Vagina (tissue), 2 donors: Measurements from ENCODE around the gene SYNRG.

Experiments
- POLR2A ChIP-seq, 2 donors: fragments of 450-650 bp; IDR thresholded peaks; one replicate each; pipeline ENCODE4 v1.6.1; 2017; ENCODE audit warnings: antibody characterized with exemption in 2 of 2, mild to moderate bottlenecking in 2 of 2, moderate library complexity in 2 of 2
- TF ChIP-seq, protein P1 (sequence below), 3 experiments: fragments of 450-650 bp in 2 of 3; fragments of 200-600 bp in 1 of 3; sonication (generic) in 1 of 3; IDR thresholded peaks; one replicate each; pipeline ENCODE4 v1.5.1; 2017 to 2019; ENCODE audit warnings: antibody characterized with exemption in 3 of 3, mild to moderate bottlenecking in 2 of 3, moderate library complexity in 2 of 3

DNA sequence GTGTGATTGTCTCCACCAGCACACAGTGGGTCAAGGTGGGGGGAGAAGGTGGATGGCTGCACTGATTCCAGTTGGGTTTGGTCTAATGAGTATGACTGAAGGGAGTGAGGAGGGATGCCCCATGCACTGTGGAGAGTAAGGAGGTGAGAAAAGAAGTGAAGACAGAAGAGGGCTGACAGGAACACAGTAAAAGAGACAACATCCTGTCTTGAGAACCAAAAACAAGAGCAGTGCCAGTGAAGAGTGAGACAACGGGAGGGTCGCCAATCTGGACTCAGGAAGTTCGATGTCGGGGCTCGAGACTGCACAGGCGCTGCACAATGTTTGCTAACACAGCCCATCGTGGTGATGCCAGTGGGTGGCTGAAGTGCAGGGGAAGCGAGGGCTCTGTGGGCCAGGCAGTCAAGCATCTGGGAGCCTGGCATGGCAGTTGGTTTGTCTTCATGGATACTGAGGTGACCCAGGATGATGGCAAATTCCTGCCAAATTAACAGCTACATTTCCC lies 85.5 kb downstream of the SYNRG start:
- TF ChIP-seq, protein P1, sequence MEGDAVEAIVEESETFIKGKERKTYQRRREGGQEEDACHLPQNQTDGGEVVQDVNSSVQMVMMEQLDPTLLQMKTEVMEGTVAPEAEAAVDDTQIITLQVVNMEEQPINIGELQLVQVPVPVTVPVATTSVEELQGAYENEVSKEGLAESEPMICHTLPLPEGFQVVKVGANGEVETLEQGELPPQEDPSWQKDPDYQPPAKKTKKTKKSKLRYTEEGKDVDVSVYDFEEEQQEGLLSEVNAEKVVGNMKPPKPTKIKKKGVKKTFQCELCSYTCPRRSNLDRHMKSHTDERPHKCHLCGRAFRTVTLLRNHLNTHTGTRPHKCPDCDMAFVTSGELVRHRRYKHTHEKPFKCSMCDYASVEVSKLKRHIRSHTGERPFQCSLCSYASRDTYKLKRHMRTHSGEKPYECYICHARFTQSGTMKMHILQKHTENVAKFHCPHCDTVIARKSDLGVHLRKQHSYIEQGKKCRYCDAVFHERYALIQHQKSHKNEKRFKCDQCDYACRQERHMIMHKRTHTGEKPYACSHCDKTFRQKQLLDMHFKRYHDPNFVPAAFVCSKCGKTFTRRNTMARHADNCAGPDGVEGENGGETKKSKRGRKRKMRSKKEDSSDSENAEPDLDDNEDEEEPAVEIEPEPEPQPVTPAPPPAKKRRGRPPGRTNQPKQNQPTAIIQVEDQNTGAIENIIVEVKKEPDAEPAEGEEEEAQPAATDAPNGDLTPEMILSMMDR (IDR thresholded peaks at IDR 0.05) = no peak
- TF ChIP-seq POLR2A (IDR thresholded peaks at IDR 0.05) = no peak
